HEK293T (cell line): Measurements from ENCODE around the gene RGS3.

Experiments
- CTCF ChIA-PET: fragments of 350-600 bp; formaldehyde crosslinking; extraction: SDS; loops from one replicate; lab custom pipeline; 2021; ENCODE audit warnings: antibody characterized with exemption, inconsistent platforms; lab: Yijun Ruan, JAX
- POLR2A ChIA-PET: fragments of 350-600 bp; formaldehyde crosslinking; extraction: SDS; loops from one replicate; lab custom pipeline; 2020; ENCODE audit warnings: antibody characterized with exemption, inconsistent platforms; lab: Yijun Ruan, JAX
- DNase-seq: peaks from one replicate; pipeline ENCODE4 v3.0.0; 2012; ENCODE audit warnings: mixed read lengths; ENCODE audit errors: extremely low spot score
- ARNT ChIP-seq: fragments of 450-650 bp; IDR thresholded peaks from 2 replicates; pipeline ENCODE4 v1.6.1; 2017; ENCODE audit warnings: mild to moderate bottlenecking
- BHLHE40 ChIP-seq: fragments of 450-650 bp; IDR thresholded peaks from 2 replicates; pipeline ENCODE4 v1.6.1; 2016; ENCODE audit warnings: mild to moderate bottlenecking, moderate library complexity, borderline replicate concordance
- CTBP1 ChIP-seq: fragments of 450-650 bp; IDR thresholded peaks from 2 replicates; pipeline ENCODE4 v1.6.1; 2016; ENCODE audit warnings: borderline replicate concordance
- ELF4 ChIP-seq: fragments of 450-650 bp; IDR thresholded peaks from 2 replicates; pipeline ENCODE4 v1.6.1; 2017; ENCODE audit warnings: antibody characterized with exemption
- FOXA1 ChIP-seq: fragments of 450-650 bp; IDR thresholded peaks from 2 replicates; pipeline ENCODE4 v1.6.1; 2016; ENCODE audit warnings: mild to moderate bottlenecking
- FOXK2 ChIP-seq: fragments of 450-650 bp; IDR thresholded peaks from 2 replicates; pipeline ENCODE4 v1.6.1; 2016; ENCODE audit warnings: mild to moderate bottlenecking
- FOXM1 ChIP-seq: fragments of 450-650 bp; IDR thresholded peaks from 2 replicates; pipeline ENCODE4 v1.6.1; 2017; ENCODE audit warnings: mild to moderate bottlenecking, borderline replicate concordance
- HDGF ChIP-seq: fragments of 450-650 bp; IDR thresholded peaks from 2 replicates; pipeline ENCODE4 v1.6.1; 2017; ENCODE audit warnings: antibody characterized with exemption, borderline replicate concordance
- L3MBTL2 ChIP-seq: fragments of 450-650 bp; conservative IDR thresholded peaks from 2 replicates; pipeline ENCODE4 v1.6.1; 2016; ENCODE audit warnings: mild to moderate bottlenecking
- LEF1 ChIP-seq: fragments of 450-650 bp; IDR thresholded peaks from 2 replicates; pipeline ENCODE4 v1.6.1; 2017; ENCODE audit warnings: mild to moderate bottlenecking, borderline replicate concordance
- NFRKB ChIP-seq: fragments of 450-650 bp; IDR thresholded peaks from 2 replicates; pipeline ENCODE4 v1.6.1; 2016; ENCODE audit warnings: mild to moderate bottlenecking, moderate library complexity
- SP1 ChIP-seq: fragments of 450-650 bp; IDR thresholded peaks from 2 replicates; pipeline ENCODE4 v1.6.1; 2017
- SUZ12 ChIP-seq: fragments of 450-650 bp; IDR thresholded peaks from 2 replicates; pipeline ENCODE4 v1.6.1; 2016; ENCODE audit warnings: mild to moderate bottlenecking
- TARDBP ChIP-seq: fragments of 450-650 bp; IDR thresholded peaks from 2 replicates; pipeline ENCODE4 v1.6.1; 2016
- ZNF384 ChIP-seq: fragments of 450-650 bp; IDR thresholded peaks from 2 replicates; pipeline ENCODE4 v1.6.1; 2016
- TF ChIP-seq, protein P1 (sequence below): fragments of 450-650 bp; IDR thresholded peaks from 2 replicates; pipeline ENCODE4 v1.6.1; 2016

RGS3 gene

GRCh38 chr9:113574441-113575262 is 111.1 kb downstream of the RGS3 start:
- ChIA-PET CTCF (interaction anchor here (0.6 kb wide), 1 partner anchor 23 kb away, joined by 3 read pairs; no protein-coding TSS in a partner anchor), POLR2A (no interaction called here)
- DNase-seq: no peak
- TF ChIP-seq FOXK2 (no peak), FOXM1 (no peak), HDGF (no peak), ELF4 (no peak), NFRKB (no peak), LEF1 (no peak), CTBP1 (no peak), SUZ12 (no peak), FOXA1 (no peak), SP1 (no peak), ZNF384 (no peak)

- TF ChIP-seq, protein P1, sequence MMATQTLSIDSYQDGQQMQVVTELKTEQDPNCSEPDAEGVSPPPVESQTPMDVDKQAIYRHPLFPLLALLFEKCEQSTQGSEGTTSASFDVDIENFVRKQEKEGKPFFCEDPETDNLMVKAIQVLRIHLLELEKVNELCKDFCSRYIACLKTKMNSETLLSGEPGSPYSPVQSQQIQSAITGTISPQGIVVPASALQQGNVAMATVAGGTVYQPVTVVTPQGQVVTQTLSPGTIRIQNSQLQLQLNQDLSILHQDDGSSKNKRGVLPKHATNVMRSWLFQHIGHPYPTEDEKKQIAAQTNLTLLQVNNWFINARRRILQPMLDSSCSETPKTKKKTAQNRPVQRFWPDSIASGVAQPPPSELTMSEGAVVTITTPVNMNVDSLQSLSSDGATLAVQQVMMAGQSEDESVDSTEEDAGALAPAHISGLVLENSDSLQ: no peak
- TF ChIP-seq L3MBTL2 (no peak), HDGF (no peak), ELF4 (no peak), TARDBP (no peak), ZNF384 (no peak), SP1 (no peak), SUZ12 (no peak), FOXA1 (no peak)
- no peak for DNase-seq
- POLR2A ChIA-PET: interaction anchor here (1.4 kb wide), 1 partner anchor 10 kb away, joined by 4 read pairs; no protein-coding TSS in a partner anchor
- CTCF ChIA-PET: interaction anchor here (1.4 to 2.0 kb wide), 4 partner anchors 10 to 303 kb away, joined by 6 to 9 read pairs (median 7); no protein-coding TSS in a partner anchor
These were observed 114.2 kb downstream of the RGS3 start for GRCh38 chr9:113577525-113578261.

DNA sequence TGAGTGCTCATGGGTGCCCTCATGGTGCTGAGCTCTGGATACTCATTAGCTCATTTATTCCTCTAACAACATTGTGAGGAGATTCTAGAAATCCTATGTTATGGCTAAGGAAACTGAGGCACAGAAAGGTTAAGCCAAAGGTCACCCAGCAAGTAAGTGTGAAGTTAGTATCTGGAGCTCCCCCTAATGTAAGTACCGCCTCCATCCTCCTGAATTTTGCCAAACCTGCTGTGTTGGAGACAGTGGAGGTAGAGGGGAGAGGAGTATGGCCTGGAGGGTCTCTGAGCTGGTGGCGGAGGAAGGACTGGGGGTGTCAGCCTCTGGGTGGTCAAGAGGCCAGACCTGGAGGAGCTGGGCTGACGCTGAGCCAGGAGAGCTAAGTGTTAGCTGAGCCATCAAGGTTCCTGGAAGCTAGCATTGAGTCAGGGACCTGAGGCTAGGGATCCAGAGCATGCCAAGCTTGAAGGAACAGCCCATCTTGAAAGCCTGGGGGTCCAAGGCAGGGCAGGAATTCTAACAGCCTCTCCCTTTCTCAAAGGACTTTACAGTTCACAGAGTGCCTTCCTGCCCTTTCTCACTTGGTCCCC is 114.8 kb downstream of the RGS3 start:
- CTCF ChIA-PET: interaction anchor here (1.4 to 2.0 kb wide), 4 partner anchors 9 to 304 kb away, joined by 6 to 9 read pairs (median 7); no protein-coding TSS in a partner anchor
- POLR2A ChIA-PET: interaction anchor here (1.4 kb wide), 1 partner anchor 9 kb away, joined by 4 read pairs; no protein-coding TSS in a partner anchor
- no peak for TF ChIP-seq TARDBP
- TF ChIP-seq FOXA1: no peak
- no peak for TF ChIP-seq LEF1
- no peak for TF ChIP-seq BHLHE40
- no peak for TF ChIP-seq FOXK2
- no peak for TF ChIP-seq ELF4
- no peak for TF ChIP-seq NFRKB
- no peak for TF ChIP-seq HDGF
- no peak for TF ChIP-seq SUZ12
- TF ChIP-seq ARNT: no peak
- no peak for TF ChIP-seq ZNF384
- TF ChIP-seq, protein P1: no peak
- TF ChIP-seq FOXM1: no peak
- no peak for TF ChIP-seq SP1
- no peak for TF ChIP-seq CTBP1
- no peak for TF ChIP-seq L3MBTL2
- DNase-seq: no peak

DNA sequence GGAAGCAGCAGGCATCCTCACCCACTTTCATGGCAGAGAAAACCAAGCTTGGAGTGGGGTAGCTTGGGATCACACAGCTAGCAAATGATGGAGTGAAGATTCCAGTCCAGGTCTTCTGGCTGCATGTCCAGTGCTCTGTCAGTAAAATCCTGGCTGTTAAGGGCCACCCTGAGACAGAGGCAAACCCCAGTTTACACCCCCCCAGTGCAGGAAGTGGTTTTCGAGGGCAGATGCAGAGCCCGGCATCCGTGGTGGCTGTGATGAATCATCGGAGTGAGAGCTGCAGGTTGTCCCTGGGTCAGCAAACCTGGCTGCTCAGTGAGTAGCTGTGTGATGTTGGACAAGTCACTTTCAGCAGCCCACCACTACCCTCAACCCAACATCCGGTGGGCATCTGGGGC is 115.4 kb downstream of the RGS3 start:
- POLR2A ChIA-PET: interaction anchor here (1.4 kb wide), 1 partner anchor 9 kb away, joined by 4 read pairs; no protein-coding TSS in a partner anchor
- CTCF ChIA-PET: interaction anchor here (0.5 to 2.0 kb wide), 5 partner anchors 9 to 304 kb away, joined by 3 to 9 read pairs (median 7); no protein-coding TSS in a partner anchor
- no peak for DNase-seq
- TF ChIP-seq ARNT (no peak), BHLHE40 (no peak), FOXK2 (no peak), CTBP1 (no peak), FOXA1 (no peak), TARDBP (no peak), L3MBTL2 (no peak), ZNF384 (no peak), ELF4 (no peak), LEF1 (no peak), SUZ12 (no peak), FOXM1 (no peak), HDGF (no peak), NFRKB (no peak), SP1 (no peak)
- TF ChIP-seq, protein P1: no peak
